CD4-positive, alpha-beta T cell treated with Interleukin-15 for 1 hour (primary cell): ENCODE results near the gene DNASE1L1.

Experiments used
- DNase-seq: peaks from one replicate; pipeline ENCODE4 v3.0.0-alpha.2; 2020

The DNASE1L1 gene

GRCh38 chrX:154436374-154436982 lies 27.4 kb upstream of the DNASE1L1 start:
- DNase-seq: peak; percentile 60

GRCh38 chrX:154435171-154435733 lies 26.2 kb upstream of the DNASE1L1 start:
- no peak for DNase-seq

GRCh38 chrX:154434394-154435168 lies 25.5 kb upstream of the DNASE1L1 start:
- no peak for DNase-seq

- no peak for DNase-seq
Observed at GRCh38 chrX:154433605-154434004, 24.6 kb upstream of the DNASE1L1 start.

GRCh38 chrX:154432210-154432609 lies 23.2 kb upstream of the DNASE1L1 start:
- no peak for DNase-seq

GRCh38 chrX:154431341-154431740 lies 22.3 kb upstream of the DNASE1L1 start:
- DNase-seq: peak; percentile 53

- peak; percentile 55 for DNase-seq
Observed at GRCh38 chrX:154430916-154431315, 21.9 kb upstream of the DNASE1L1 start.

- DNase-seq: no peak
Observed at GRCh38 chrX:154430479-154430878, 21.4 kb upstream of the DNASE1L1 start.

GRCh38 chrX:154429711-154430110 lies 20.7 kb upstream of the DNASE1L1 start:
- DNase-seq: no peak

- DNase-seq: peak; percentile 90
Observed at GRCh38 chrX:154428176-154429171, 19.4 kb upstream of the DNASE1L1 start, which contains the start of gene ATP6AP1. ATP6AP1 (plus strand) TSS chrX:154428677; CDS start chrX:154428693, 16 bp downstream.

GRCh38 chrX:154426916-154427770 lies 18.1 kb upstream of the DNASE1L1 start:
- DNase-seq: no peak

GRCh38 chrX:154420402-154420756 lies 11.3 kb upstream of the DNASE1L1 start:
- no peak for DNase-seq

- no peak for DNase-seq
Observed at GRCh38 chrX:154419688-154420401, 10.8 kb upstream of the DNASE1L1 start.

- no peak for DNase-seq
Observed at GRCh38 chrX:154419189-154419588, 10.1 kb upstream of the DNASE1L1 start.

- no peak for DNase-seq
Observed at GRCh38 chrX:154417157-154417556, 8.1 kb upstream of the DNASE1L1 start.

GRCh38 chrX:154413142-154413541 lies 4.1 kb upstream of the DNASE1L1 start:
- no peak for DNase-seq

- peak; percentile 54 for DNase-seq
Observed at GRCh38 chrX:154412468-154412867, 3.4 kb upstream of the DNASE1L1 start.

- DNase-seq: peak; percentile 58
Observed at GRCh38 chrX:154411981-154412340, 2.9 kb upstream of the DNASE1L1 start.

GRCh38 chrX:154408659-154409221 lies 314 bp downstream of the DNASE1L1 start:
- DNase-seq: no peak

- no peak for DNase-seq
Observed at GRCh38 chrX:154404625-154405192, 4.3 kb downstream of the DNASE1L1 start.

- no peak for DNase-seq
Observed at GRCh38 chrX:154403858-154404257, 5.2 kb downstream of the DNASE1L1 start.
